ENCODE results near the gene POLD2. TPM values are rescaled to one million over a fixed set of nuclear protein-coding genes. Genes with fewer than 3 reads are reported as not detected.

The POLD2 gene
- total and polyA plus RNA-seq, 2 of the 8 experiments (the other 6 are each of a cell fraction or from before 2014, with no cell fraction given) = 148 to 214 TPM

GRCh38 chr7:44074349-44074695, 49.0 kb downstream of the POLD2 start:
- H2BK20ac ChIP-seq (ENCODE audit: low read length) = no peak overlapping the region
- H4K91ac ChIP-seq (replicated peaks; ENCODE audit: insufficient read length, low read length) = no peak overlapping the region
- 79% methylated on average over 8 of the region's 13 CpGs; no CpG with 5 or more reads in 1 of the 2 experiments for WGBS, 2 experiments (ENCODE audit: extremely low coverage in 1 of 2, insufficient coverage in 1 of 2, insufficient read length in 1 of 2, insufficient replicate concordance in 2 of 2, low coverage in 1 of 2, low lambda C conversion rate in 2 of 2, missing lambda C conversion rate in 1 of 2)
- no peak overlapping the region for H3K14ac ChIP-seq (ENCODE audit: insufficient read length)
- H3K4ac ChIP-seq (replicated peaks; ENCODE audit: insufficient read length, low read depth, low read length) = no peak overlapping the region
- no peaks in the 10 kb centered on the region for H3K23me2 ChIP-seq (ENCODE audit: low read depth, low read length)
- peaks cover 17 to 27% (median 18%) of the 10 kb centered on the region in 4 experiments for H3K36me3 ChIP-seq (ENCODE audit: control insufficient read depth in 2 of 4, insufficient read depth in 4 of 4, low read length in 3 of 4)
- DNase-seq (ENCODE audit: low read depth in 1 of 2, low spot score in 2 of 2) (no peak), FAIRE-seq (no peak)
- no peak overlapping the region for H3K9ac ChIP-seq (replicated peaks in 1 of 4; ENCODE audit: extremely low read depth in 1 of 4, low read depth in 3 of 4, low read length in 3 of 4)
- CTCF ChIA-PET (ENCODE audit: partially characterized antibody) = interaction anchor here (1.3 kb wide), 1 partner anchor 41 kb away, joined by 3 read pairs; no protein-coding TSS in a partner anchor
- H2AFZ ChIP-seq (ENCODE audit: low read length) = no peak overlapping the region
- H4K8ac ChIP-seq (ENCODE audit: extremely low read depth, insufficient read depth, low read length) = no peak overlapping the region
- no peak overlapping the region for H3K4me2 ChIP-seq (ENCODE audit: insufficient read depth in 1 of 2, low read depth in 2 of 2, low read length in 2 of 2)
- H2BK15ac ChIP-seq (ENCODE audit: low read length) = no peak overlapping the region
- peaks cover 0 to 8% of the 10 kb centered on the region in 2 experiments for H4K20me1 ChIP-seq (replicated peaks in 1 of 2; ENCODE audit: control insufficient read depth in 1 of 2, insufficient read depth in 2 of 2, low read length in 2 of 2)
- no peak overlapping the region for H3K4me3 ChIP-seq (ENCODE audit: extremely low read depth in 1 of 4, insufficient read depth in 2 of 4, low read depth in 3 of 4, low read length in 4 of 4)
- H3K23ac ChIP-seq (ENCODE audit: insufficient read length) = no peak overlapping the region
- no peaks in the 10 kb centered on the region for H3K79me1 ChIP-seq (ENCODE audit: low read depth, low read length)
- H3K27me3 ChIP-seq (replicated peaks in 1 of 4; ENCODE audit: control insufficient read depth in 3 of 4, extremely low read depth in 1 of 4, insufficient read depth in 3 of 4, low read length in 3 of 4) = no peaks in the 10 kb centered on the region
- H3K18ac ChIP-seq (ENCODE audit: extremely low read depth, low read length) = no peak overlapping the region
- no peak overlapping the region for H3K27ac ChIP-seq (ENCODE audit: low read depth, low read length)
- H2AK5ac ChIP-seq (ENCODE audit: low read depth, low read length) = no peak overlapping the region
- POLR2A ChIA-PET (ENCODE audit: partially characterized antibody) = interaction anchor here (1.4 to 5.5 kb wide), 2 partner anchors 9 to 13 kb away, joined by 3 to 48 read pairs; partner anchors contain the start of gene PGAM2
- no peak overlapping the region for H2BK120ac ChIP-seq (replicated peaks; ENCODE audit: low read depth, low read length)
- no peak overlapping the region for H2BK5ac ChIP-seq (ENCODE audit: low read depth, low read length)
- no peak overlapping the region for H3K56ac ChIP-seq (replicated peaks; ENCODE audit: insufficient read length, low read depth, low read length)
- H3K79me2 ChIP-seq (ENCODE audit: control insufficient read depth in 1 of 2, insufficient read depth in 2 of 2, low read length in 2 of 2) = no peaks in the 10 kb centered on the region
- no peak overlapping the region for H4K5ac ChIP-seq (ENCODE audit: insufficient read length, low read depth, low read length)
- no peaks in the 10 kb centered on the region for H3K4me1 ChIP-seq (replicated peaks in 1 of 4; ENCODE audit: control insufficient read depth in 3 of 4, insufficient read depth in 4 of 4, low read length in 3 of 4)
- no peak overlapping the region for H2BK12ac ChIP-seq (ENCODE audit: low read depth, low read length)
- no peaks in the 10 kb centered on the region for H3K9me3 ChIP-seq (ENCODE audit: insufficient read depth in 2 of 2, low read depth in 1 of 2, low read length in 1 of 2)
- TF ChIP-seq SP1 (IDR thresholded peaks at IDR 0.05; ENCODE audit: low read depth, low read length) (no peak), KDM5A (IDR thresholded peaks at IDR 0.05; ENCODE audit: low read length) (no peak), HDAC6 (IDR thresholded peaks at IDR 0.05; ENCODE audit: low read depth, low read length) (no peak), ASH2L (IDR thresholded peaks at IDR 0.05; ENCODE audit: low read length) (no peak), JUN (IDR thresholded peaks at IDR 0.05; ENCODE audit: low read depth, low read length) (no peak), SIRT6 (IDR thresholded peaks at IDR 0.05; ENCODE audit: low read length) (no peak), BCL11A (IDR thresholded peaks at IDR 0.05; ENCODE audit: low read depth in 2 of 2, low read length in 2 of 2) (no peak), CHD2 (IDR thresholded peaks at IDR 0.05; ENCODE audit: low read length) (no peak), KDM1A (IDR thresholded peaks at IDR 0.05; ENCODE audit: borderline replicate concordance, low read length) (no peak), CEBPB (IDR thresholded peaks at IDR 0.05; ENCODE audit: low read depth, low read length) (no peak), E2F6 (IDR thresholded peaks at IDR 0.05) (no peak), KDM4A (IDR thresholded peaks at IDR 0.05; ENCODE audit: low read depth, low read length, severe bottlenecking) (no peak), RBBP5 (IDR thresholded peaks at IDR 0.05; ENCODE audit: borderline replicate concordance, low read depth, low read length) (no peak), CREB1 (IDR thresholded peaks at IDR 0.05) (no peak), ZNF274 (IDR thresholded peaks at IDR 0.05; ENCODE audit: borderline replicate concordance, extremely low read depth, low read length) (no peak), SAP30 (IDR thresholded peaks at IDR 0.05; ENCODE audit: insufficient read depth, insufficient replicate concordance, low read length) (no peak)

Data from H1 (cell line).